NCI-H1417 treated with DMSO at 0.1 percent for 48 hours (cell line): ENCODE results near the gene ADAMTS14.

Experiments used
- DNase-seq: peaks from one replicate; lab custom pipeline; 2025; lab: John Stamatoyannopoulos, UW

ADAMTS14 gene

GRCh38 chr10:70785190-70785589 lies 112.9 kb downstream of the ADAMTS14 start, which contains the start of gene TBATA:
Gene TBATA (minus strand): TSS chr10:70785377. CDS start chr10:70783379, 1,998 bp downstream.
- DNase-seq = no peak

- no peak for DNase-seq
Measured at GRCh38 chr10:70786799-70787415, 114.6 kb downstream of the ADAMTS14 start.

- no peak for DNase-seq
Measured at GRCh38 chr10:70791386-70792039, 119.2 kb downstream of the ADAMTS14 start.

DNA sequence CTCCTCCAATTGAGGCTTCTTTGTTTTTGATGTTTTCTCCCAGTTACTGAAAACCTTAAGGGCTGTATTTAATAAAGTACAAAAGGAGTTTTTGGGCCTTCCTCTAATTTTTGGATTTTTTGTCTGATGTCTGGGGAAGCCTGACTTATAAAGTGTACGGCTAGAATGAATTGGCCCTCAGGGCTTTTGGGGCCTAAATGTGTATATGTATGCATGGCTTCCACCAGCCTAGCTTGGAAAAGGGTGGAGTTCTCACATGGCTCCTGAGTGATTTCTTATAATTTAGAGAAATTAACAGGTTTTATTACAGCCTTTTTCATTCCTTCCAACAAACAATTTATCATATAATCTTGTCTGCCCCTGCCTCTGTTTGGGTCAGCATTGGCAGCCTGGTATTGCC lies 123.3 kb downstream of the ADAMTS14 start:
- no peak for DNase-seq

DNA sequence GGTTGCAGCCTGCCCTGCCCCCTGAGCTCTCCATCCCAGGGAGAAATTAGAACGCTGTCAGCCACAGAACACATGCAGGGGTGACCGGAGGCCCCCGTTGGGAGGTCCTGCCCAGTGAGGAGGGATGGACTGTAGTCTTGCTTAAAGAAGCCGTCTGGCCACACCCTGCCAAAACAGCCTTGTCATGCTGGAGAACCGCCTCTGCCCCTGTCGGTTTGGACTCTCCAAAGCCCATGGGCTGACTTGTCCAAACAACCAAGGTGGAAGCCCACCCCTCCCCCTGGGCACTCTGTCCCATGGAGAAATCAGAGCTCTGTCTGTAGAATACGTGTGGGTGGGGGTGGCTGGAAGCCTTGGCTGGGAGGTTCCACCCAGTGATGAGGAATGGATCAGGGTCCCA lies 125.5 kb downstream of the ADAMTS14 start:
- no peak for DNase-seq

GRCh38 chr10:70799124-70799523 lies 126.8 kb downstream of the ADAMTS14 start:
- no peak for DNase-seq

GRCh38 chr10:70801854-70802253 lies 129.5 kb downstream of the ADAMTS14 start:
- no peak for DNase-seq

DNA sequence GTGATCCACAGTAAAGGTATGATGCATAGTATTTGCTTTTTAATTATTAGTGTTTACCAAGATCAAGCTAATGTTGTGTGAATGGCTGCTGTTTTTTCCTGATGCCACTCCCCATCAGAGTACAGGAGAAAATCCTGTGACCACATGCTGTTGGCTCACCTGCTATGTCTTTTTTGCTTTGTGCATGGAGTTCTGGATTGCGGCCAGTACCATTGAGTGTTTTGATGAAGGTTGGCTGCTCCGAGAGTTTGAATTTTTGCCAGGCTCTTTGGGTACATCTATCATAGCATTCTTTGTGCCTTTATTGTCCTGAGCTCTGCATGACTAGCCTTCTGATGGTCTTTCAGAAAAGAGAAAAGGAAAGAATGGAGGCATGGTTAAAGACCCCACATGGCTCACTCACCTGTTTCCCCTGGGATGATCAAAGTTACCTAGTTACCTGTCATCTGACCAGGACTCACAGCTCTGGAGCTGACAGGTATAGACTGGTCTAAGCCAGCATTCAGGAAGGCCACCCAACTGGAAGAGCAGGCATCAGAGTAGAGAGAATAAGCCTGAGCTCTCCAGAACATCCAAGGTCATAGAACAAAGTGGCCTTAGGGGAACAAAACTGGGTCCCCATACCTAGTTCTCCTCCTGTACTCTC lies 131.6 kb downstream of the ADAMTS14 start:
- DNase-seq = no peak

GRCh38 chr10:70804421-70804808 lies 132.1 kb downstream of the ADAMTS14 start:
- DNase-seq = no peak

DNA sequence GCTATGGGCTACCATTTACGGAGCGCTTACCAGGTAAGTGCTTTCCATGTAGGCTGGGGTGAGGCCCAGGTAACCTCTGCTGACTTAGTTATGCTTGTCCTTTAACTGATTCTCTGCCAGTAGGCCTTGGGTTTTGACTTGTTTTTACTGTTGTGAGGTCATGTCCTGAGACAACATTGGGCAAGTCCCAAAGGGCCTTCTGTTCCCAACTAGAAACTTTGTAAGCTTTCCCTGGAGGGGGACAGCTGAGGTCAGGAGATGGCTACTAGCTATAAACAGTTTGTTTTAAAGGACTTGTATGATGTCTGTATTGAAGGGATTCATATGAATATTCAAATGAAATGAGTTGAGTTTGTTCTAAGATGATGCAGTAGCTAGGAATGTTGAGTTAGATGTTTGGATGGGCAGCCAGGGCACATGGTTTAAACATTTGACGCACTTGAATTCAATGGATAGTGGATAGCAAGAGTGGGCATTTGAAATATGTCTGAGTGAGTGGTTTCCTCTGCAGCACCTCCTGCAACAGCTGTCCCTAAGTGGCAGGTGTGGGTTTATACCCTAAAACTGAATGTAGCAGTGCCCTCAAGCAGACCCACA lies 133.4 kb downstream of the ADAMTS14 start:
- DNase-seq = no peak

GRCh38 chr10:70806841-70807240 lies 134.5 kb downstream of the ADAMTS14 start:
- no peak for DNase-seq

DNA sequence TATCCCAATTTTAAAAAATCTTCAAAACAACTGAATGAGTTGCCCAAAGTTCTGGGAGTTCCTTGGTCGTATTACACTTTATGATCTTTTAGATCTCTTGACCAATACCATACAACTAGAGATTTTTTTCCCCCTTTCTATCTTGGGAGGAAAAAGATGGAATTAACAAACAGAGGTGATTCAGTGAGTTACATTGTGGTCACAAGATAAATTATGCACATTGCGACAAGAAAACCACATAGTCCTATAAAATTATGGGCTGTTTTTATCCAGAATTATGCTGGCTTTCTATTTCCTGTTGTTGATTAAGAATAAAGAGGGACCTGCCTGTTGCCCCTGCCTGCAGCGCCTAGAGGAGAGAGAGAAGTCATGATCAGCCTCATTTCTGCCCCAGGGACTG lies 135.2 kb downstream of the ADAMTS14 start:
- no peak for DNase-seq

GRCh38 chr10:70809011-70809611 lies 136.8 kb downstream of the ADAMTS14 start:
- DNase-seq = no peak

GRCh38 chr10:70809726-70810125 lies 137.4 kb downstream of the ADAMTS14 start:
- no peak for DNase-seq

DNA sequence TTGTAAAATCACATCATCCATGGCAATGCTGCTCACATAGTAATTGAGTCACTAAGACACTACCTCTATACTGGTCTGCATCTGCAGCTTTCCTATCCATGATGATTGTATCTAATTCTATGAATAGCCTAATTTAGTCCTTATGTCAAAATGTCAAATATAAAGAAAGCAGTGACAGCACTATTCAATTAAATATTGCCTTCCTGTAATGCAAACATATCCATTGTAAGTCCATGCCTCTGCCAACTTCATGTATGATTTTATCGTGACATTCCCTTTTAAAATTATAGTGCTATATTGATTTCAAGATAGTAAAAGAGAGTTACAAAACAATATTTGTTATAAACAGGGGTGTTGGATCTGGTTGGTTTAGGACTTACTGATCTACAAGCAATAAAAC lies 138.7 kb downstream of the ADAMTS14 start:
- DNase-seq = no peak

DNA sequence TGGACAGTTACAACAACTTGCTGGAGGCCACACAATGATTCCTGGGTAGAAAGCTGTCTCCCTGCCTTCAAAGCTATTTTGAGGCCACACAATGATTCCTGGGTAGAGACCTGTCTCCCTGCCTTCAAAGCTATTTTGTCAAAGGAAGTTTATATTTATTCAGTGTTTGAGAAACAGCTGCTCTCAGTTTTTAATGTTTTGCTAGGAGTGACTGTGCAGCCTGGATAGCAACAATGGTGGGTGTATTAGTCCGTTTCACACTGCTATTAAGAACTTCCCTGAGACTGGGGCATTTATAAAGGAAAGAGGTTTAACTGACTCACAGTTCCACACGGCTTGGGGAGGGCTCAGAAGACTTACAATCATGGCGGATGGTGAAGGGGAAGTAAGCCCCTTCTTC lies 139.6 kb downstream of the ADAMTS14 start:
- DNase-seq = no peak
